C4-2B (cell line): ENCODE results near the gene HOMER3.

ENCODE experiments used
- CTCF ChIP-seq: fragments of 450-650 bp; conservative IDR thresholded peaks from 2 replicates; pipeline ENCODE4 v1.5.1; 2017; ENCODE audit warnings: mild to moderate bottlenecking
- ZFX ChIP-seq: fragments of 450-650 bp; IDR thresholded peaks from 2 replicates; pipeline ENCODE4 v1.6.1; 2017

- no peak for TF ChIP-seq CTCF
- no peak for TF ChIP-seq ZFX
These were observed 45.1 kb downstream of the HOMER3 start, which contains the start of gene CERS1 for GRCh38 chr19:18895824-18896341.
